UCSD-AML1 (cell line): Measurements from ENCODE around the gene MACROH2A1.

ENCODE experiments used
- DNase-seq: peaks from one replicate; lab custom pipeline; 2025; ENCODE audit not compliant: unreplicated experiment; lab: John Stamatoyannopoulos, UW

Gene MACROH2A1

DNA sequence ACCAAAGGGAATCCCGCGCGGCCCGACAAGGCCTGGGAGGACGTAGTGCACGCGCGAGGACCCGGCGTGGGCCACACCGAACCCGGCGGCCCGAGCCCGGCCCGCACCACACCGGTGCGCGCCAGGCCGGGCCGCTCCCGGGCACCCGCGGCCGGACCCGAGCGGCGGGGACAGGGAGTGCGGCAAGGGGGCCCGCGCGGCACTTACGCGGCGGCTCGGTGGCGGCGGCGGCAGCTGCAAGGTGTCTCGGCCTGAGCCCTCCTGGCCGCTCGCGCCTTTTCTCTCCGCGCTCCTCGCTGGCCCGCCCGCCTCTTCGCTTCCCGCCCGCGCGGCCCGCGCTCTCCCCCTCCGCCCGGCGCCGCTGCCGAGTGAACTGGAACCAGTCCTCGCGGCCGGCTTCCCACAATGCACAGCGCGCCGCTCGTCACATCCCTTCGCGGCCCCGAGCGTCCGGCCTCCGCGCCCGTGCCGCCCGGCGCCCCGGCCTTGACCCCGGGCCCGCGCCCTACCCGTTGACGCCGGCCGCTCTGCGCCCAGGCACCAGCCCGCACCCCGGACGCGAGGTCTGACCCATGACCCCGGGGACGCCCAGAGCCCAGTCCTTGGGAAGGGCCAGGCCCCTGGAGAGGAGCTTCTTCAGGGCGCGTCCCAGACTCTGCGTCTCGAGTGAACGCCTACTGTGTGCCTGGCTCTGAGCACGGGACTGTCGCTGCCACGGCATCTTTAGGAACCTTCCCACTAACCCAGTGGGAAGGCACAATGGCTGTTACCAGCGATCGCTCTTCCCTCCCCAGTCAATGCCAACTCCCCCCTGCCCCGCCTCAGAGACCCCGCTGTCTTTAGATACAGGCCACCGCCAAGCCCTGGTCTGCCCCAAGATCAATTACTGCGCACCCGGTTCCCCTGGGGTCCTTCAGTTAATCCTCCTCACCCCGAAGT, at the start of gene MACROH2A1:
Gene MACROH2A1, minus strand, starts transcription at position 377 of the 939 bp plus-strand sequence. CDS start 10,138 bp downstream, outside the sequence.
- peak; percentile 87 for DNase-seq

DNA sequence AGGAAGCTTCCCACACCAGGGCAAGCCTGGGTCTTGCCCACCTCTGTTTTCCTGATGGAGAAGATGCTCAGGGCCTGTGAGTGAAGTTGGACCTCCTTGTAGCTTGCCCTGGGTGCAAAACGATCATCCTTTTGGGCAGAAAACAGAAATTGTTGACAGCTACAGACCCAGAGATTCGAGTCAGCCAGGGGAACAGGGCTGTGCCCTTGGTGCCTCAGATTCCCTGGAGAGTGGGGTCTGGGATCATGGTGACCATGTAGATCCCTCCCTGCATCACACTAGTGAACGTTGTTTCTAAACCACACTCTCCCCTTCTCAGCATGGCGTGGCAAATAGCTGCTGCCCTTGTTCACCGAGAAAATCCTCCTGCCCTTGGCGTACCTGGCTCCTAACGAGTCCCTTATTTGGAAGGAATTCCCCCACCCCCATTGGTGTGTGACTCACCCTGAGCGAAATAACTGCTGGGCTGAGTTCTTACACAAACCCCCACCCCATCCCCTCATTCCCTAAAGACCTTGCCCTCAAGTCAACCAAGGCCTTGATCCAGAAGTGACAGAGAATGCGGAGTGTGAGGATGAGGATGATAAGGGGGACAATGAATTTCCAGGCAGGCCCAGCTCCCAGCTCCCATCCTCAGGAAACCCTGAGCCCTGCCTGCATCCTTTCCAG, 49.2 kb upstream of the MACROH2A1 start:
- DNase-seq: no peak

DNA sequence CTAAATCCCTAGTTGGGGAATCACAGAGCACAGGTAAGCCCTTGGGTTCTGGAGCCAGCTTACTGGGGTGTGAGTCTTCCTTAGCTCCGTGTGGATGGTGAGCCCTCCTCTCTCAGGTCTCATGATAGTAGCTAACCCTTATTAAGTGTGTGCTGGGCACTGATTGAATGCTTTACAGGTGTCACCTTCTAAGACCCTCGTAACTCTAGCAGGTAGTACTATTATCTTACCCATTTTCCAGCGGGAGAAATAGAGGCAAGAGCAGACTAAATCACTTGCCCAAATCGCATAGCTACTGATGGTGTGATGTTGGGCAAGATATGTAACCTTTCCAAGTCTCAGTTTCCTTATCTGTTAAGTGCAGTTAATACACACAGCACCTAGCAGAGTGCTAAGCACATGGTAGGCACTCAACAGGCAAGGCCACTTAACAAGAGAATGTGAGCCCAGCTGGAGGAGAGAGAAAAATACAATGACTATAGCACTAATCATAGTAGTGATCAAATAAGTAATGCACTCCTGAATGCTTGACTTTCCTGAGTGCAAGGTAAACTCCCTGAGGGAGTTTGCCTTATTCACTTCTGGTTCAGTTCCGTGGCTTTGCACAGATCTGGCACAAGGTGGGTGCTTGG, 48.4 kb upstream of the MACROH2A1 start, which contains the start of gene DCANP1:
Gene DCANP1, minus strand, starts transcription at position 51 of the 632 bp plus-strand sequence. CDS start 240 bp downstream, outside the sequence.
- DNase-seq: no peak

GRCh38 chr5:135446615-135447014, 47.6 kb upstream of the MACROH2A1 start:
- DNase-seq: no peak

- DNase-seq: no peak
Observed at GRCh38 chr5:135446206-135446605, 47.2 kb upstream of the MACROH2A1 start.

DNA sequence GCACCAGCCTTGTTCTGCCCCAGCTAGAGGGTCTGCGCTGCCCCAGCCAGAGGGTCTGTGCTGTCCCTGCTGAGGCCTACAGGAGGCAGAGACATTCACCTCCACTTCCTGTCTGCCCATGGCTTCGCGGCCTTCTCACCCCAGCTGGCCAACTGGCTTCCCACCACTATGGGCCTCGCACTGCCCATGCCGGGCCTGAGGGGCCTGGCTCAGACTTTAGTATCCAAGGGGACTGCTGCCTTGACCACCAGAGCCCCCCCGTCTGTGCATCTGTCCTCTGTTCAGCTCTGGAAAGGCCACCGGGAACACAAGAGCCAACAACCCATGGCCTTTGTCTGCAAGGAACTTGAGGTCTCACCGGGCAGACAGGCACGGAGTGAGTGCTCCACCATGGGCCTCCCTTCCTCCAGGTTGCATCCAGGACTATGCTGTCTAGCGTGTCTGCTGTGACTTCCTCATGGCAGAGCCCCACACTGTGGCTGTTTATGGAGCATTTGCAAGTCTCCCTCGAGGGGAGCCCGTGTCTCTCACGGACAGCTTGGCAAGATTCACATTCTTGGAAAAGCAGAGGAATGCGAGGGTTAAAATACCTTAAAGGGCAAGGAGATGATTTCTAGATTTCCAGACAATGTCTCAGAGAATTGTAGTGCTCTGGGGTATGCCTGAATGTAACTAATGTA, 46.4 kb upstream of the MACROH2A1 start:
- DNase-seq: no peak

DNA sequence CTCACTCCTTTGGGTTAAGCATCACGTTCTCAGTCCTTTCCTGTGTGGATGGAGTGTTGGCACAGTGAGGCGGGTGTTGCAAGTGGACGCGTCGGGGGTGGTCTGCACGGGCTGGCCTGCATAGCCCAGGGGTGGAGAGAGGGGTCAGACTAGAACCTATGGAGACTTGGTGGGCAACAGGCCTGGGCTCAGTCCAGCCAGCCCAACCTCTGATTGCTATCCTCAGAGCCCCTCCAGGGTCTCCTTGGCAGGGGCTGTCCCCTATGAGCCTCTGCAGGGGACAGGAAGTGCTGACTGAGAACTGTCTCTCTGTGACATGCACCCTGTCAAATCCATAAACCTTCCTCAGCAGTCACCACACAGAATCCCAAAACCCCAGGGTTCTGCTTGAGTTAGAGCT, 45.9 kb upstream of the MACROH2A1 start:
- no peak for DNase-seq

DNA sequence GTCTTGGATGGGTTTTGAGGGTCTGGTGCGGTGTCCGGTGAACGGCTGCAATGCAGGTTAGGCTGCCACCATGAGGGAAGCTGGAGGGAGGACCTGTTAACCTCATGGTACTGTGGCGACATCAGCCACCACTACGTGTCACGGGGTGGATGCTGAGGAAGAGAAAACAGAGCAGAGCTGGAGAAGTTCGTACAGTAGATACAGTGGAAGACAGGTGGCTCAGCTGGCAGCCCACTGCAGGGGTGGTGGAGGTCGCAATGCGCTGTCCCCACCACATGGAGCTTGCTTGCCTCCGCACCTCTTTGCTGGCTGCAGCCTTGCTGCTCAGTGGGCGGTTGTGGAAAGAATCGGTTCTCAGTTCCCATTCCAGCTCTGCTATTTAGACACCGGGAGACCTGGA, 45.3 kb upstream of the MACROH2A1 start:
- DNase-seq: no peak

DNA sequence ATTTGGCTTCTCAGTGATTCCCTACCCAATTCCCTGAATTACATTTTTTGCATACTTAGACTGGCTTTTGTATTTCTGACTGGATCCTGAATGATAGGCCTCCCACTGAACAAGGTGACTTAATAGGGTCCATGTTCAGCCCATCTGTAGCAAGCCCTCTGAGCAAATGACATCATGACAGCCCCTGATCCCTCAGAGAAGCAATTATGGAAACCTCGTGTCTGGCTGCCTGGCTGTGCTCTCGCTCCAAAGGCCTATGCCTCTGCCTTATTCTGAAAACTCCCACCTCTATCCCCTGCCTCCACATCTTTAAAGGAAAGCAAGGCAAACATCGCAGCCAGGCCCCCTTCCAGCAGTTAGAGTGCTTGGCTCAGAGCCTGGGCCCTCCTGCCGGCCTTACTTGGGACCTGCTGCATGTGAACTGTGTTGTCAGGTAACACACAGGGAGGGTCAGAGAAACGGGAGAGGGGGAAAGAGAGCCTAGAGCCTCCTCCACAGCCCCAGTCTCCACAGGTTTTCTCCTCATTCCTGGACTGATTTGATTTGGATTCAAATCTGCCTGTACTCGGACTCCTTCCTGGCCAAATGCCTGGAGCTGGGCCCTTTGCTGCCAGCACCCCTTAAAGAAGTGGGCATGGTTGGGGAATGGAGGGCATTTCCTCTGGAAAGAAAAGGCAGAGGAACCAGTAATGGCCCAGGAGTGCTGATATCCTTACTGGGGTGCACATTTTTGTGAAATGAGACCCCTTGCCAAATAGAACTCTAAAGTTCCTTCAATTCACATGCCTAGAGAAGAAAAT, 44.3 kb upstream of the MACROH2A1 start:
- no peak for DNase-seq

- no peak for DNase-seq
Observed at GRCh38 chr5:135442431-135443160, 43.6 kb upstream of the MACROH2A1 start.

DNA sequence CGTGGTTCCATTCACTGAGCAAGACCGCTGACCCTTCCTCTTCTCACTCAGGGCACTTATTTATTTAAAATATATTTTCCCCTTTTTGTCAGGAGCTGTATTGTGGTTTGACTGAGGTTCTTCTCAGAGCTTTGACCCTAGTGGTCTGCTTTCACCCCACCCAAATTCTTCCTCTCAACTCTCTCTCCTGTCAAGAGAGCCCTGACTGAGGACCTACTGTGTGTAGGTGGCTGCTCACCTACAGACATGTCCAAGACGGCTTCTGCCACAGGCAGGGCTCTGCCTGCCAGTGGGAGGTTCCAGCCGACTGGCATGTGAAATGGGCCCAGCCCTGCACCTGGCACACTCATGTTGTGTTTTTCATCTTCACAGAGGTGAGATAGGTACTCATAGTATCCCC, 42.9 kb upstream of the MACROH2A1 start:
- no peak for DNase-seq

DNA sequence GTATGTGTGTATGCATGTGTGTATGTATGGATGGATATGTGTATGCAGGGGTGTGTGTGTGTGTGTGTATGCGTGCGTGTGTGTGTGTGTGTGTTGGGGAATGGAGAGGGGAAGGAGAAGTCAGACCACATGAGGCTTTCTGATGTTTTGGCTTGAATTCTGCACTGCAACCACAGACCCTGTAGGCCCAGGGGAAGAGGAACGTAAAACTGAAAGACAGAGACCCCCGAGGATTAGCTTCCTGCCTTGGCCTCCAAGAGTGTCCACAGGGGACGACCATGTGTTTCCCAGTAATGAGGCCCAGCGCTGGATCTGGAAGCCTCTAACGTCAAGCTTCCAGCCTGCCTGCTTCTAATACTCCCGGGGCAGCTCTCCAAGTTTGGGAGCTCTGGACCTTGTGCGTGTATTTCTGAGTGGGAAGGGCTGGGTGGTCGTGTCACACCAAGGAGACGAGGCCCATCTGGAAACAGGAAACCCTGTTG, 42.4 kb upstream of the MACROH2A1 start:
- no peak for DNase-seq

DNA sequence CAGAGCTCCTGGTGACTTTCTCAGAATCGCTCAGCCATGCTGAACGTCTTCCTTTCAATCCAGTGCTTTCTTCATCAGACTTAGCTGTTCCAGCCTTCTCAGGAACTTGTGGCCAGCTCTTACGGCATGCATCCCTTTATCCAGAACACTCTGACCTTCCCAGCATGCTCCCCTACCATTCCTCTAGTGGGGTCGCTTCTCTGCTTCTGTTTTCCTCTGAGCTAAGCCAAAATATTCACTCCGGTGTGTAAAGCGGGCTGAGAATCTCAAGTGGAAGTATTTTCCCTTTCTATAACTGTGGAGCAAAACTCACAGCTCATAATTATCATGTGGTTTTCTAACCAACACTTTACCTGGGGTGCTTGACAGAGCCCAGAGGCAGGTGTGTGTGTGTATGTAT, 41.9 kb upstream of the MACROH2A1 start:
- no peak for DNase-seq

GRCh38 chr5:135439231-135440205, 40.5 kb upstream of the MACROH2A1 start:
- no peak for DNase-seq

GRCh38 chr5:135438636-135439221, 39.7 kb upstream of the MACROH2A1 start:
- DNase-seq: no peak

GRCh38 chr5:135437796-135438560, 38.9 kb upstream of the MACROH2A1 start:
- no peak for DNase-seq

DNA sequence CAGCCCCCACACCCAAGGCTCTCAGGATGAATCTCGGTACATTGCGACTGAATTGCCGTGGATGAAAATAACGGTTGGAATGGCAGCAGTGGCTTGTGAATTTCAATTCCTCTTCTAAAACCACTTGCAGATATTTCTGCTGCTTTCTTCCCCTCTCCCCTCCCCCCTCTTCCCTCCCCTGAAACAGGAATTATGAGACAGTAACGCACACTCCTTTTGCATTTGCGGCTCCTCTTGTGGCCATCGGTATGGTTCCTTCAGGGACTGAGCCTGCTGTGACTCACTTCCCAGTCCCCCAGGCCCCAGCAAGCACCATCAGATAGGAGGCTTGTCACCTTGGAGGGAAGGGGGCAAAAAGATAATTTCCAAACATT, 38.4 kb upstream of the MACROH2A1 start:
- DNase-seq: peak; percentile 54
